Stomach (tissue), 9 donors: Measurements from ENCODE around the gene SLC22A14. TPM values are rescaled to one million over a fixed set of nuclear protein-coding genes. Genes with fewer than 3 reads are reported as not detected.
"Not testable (repeated sequence)": the region's sequence is repeated elsewhere in the genome, so short reads cannot be mapped to it uniquely, and the experiment has no call there.

Experiments used
- DNase-seq, 2 donors: peaks; one replicate each; pipeline versions ENCODE4 v3.0.0 to v3.0.0-alpha.2; 2013 to 2019
- H3K27ac ChIP-seq, 5 donors: fragments of 200-600 bp in 4 of 5; sonication (generic) in 4 of 5; one replicate each; pipeline ENCODE4 v1.5.1; 2013 to 2019; ENCODE audit warnings: mild to moderate bottlenecking in 1 of 5, moderate library complexity in 1 of 5
- H3K27me3 ChIP-seq, 3 donors: fragments of 200-600 bp; sonication (generic); one replicate each; pipeline ENCODE4 v1.5.1; 2017 to 2019; ENCODE audit warnings: mixed run types in 1 of 3
- H3K36me3 ChIP-seq, 4 donors: fragments of 200-600 bp; sonication (generic); 1 replicate in 3 of 4; 2 replicates in 1 of 4; pipeline ENCODE4 v1.5.1; 2016 to 2019
- H3K4me1 ChIP-seq, 4 donors: fragments of 200-600 bp; sonication (generic); one replicate each; pipeline ENCODE4 v1.5.1; 2016 to 2019
- H3K4me3 ChIP-seq, 4 donors: fragments of 200-600 bp; sonication (generic) in 3 of 4; one replicate each; pipeline ENCODE4 v1.5.1; 2016 to 2019; ENCODE audit warnings: mild to moderate bottlenecking in 1 of 4
- H3K9me3 ChIP-seq, 4 donors: fragments of 200-600 bp; sonication (generic); one replicate each; pipeline ENCODE4 v1.5.1; 2016 to 2019
- EP300 ChIP-seq: sonication (generic); formaldehyde crosslinking; IDR thresholded peaks from one replicate; pipeline ENCODE4 v1.6.1; 2017; ENCODE audit warnings: antibody characterized with exemption
- POLR2A ChIP-seq, 4 donors: fragments of 450-650 bp; IDR thresholded peaks; one replicate each; pipeline ENCODE4 v1.6.1; 2016; ENCODE audit warnings: antibody characterized with exemption in 4 of 4, control low read depth in 2 of 4, mild to moderate bottlenecking in 1 of 4, moderate library complexity in 1 of 4
- POLR2AphosphoS5 ChIP-seq, 3 donors: sonication (generic); formaldehyde crosslinking; IDR thresholded peaks; one replicate each; pipeline ENCODE4 v1.6.1; 2016; ENCODE audit warnings: antibody characterized with exemption in 3 of 3
- WGBS, 5 donors: extraction: QIAGEN DNeasy Blood & Tissue Kit in 3 of 5; methylation state at CpG; one replicate each; pipeline versions ENCODE4 v1.1.5 to v1.1.7; 2013 to 2018; 5-methylcytosine and 5-hydroxymethylcytosine counted together
- intact Hi-C: fragments of 100-400 bp; cut with DNase I; formaldehyde crosslinking; loops from one replicate; pipeline ENCODE4 v1.15.1; 2023; ENCODE audit warnings: low total_unique reads
- polyA plus RNA-seq, 3 donors: library from polyadenylated mRNA; stranded (reverse); fragments of 200-250 nt; gene quantifications; one replicate each; pipeline ENCODE4 v1.2.3, GENCODE V29; 2013
- total RNA-seq, 5 donors: library from RNA; depleted of rRNA; stranded (reverse); fragments of >200 nt; gene quantifications; one replicate each; pipeline versions ENCODE4 v1.1.0 to v1.2.3, GENCODE V29; 2014 to 2016
- TF ChIP-seq, protein P1 (sequence below), 7 experiments: fragments of 450-650 bp in 4 of 7; fragments of 200-600 bp in 3 of 7; sonication (generic) in 3 of 7; IDR thresholded peaks; one replicate each; pipeline ENCODE4 v1.5.1; 2016 to 2019; ENCODE audit warnings: antibody characterized with exemption in 7 of 7, control low read depth in 2 of 7, mild to moderate bottlenecking in 1 of 7
- donor health status: healthy with polysubstance abuse.
- donor health status: Bipolar disorder and iron deficiency.
- donor health status: healthy.

Gene SLC22A14
- total and polyA plus RNA-seq, 8 donors, result 0.08 to 0.31 TPM; not detected in 6

DNA sequence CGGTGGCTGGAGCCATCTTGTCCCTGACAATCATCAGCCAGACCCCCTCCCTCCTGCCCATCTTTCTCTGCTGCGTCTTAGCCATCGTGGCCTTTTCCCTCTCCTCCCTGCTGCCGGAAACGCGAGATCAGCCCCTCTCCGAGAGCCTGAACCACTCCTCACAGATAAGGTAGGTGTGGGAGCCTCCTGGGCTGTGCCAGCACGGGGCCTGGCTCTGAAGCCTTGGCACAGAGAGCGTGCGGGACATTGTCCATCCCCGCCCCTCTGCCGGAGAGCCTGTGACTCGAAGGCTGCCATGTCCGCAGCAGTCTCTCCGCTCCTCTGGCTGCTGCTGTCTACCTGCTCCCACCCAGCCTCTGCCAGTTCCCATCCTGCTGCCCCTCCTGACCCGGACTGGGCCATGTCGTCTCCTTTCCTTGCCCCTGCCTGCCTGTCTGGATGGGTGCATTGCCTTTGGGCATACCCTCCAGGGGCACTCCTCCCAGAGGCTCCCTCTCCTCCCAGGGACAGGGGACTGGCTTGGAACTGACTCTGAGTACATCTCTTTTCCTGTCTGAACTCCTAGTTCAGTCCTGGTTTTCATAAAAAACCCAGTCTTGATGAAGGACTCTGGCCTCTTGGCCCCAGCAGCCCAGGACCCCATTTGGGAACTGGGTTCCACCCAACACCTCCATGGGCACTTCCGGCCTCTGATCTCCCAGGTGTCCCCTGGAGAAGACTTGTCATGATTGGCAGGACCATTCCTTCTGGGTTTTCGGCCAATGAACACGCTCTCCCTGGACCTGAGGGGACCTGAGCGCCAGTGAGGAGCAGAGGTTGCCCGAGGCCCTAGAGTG is 34.5 kb downstream of the SLC22A14 start:
- no peak for TF ChIP-seq POLR2AphosphoS5 (IDR thresholded peaks at IDR 0.05)
- TF ChIP-seq, protein P1, sequence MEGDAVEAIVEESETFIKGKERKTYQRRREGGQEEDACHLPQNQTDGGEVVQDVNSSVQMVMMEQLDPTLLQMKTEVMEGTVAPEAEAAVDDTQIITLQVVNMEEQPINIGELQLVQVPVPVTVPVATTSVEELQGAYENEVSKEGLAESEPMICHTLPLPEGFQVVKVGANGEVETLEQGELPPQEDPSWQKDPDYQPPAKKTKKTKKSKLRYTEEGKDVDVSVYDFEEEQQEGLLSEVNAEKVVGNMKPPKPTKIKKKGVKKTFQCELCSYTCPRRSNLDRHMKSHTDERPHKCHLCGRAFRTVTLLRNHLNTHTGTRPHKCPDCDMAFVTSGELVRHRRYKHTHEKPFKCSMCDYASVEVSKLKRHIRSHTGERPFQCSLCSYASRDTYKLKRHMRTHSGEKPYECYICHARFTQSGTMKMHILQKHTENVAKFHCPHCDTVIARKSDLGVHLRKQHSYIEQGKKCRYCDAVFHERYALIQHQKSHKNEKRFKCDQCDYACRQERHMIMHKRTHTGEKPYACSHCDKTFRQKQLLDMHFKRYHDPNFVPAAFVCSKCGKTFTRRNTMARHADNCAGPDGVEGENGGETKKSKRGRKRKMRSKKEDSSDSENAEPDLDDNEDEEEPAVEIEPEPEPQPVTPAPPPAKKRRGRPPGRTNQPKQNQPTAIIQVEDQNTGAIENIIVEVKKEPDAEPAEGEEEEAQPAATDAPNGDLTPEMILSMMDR (IDR thresholded peaks at IDR 0.05), result no peak
- TF ChIP-seq EP300, result no peak
- TF ChIP-seq POLR2A (IDR thresholded peaks at IDR 0.05), result no peak
- Histone ChIP-seq H3K36me3 (no peaks in the 10 kb centered on the region), H3K27me3 (no peaks in the 10 kb centered on the region), H3K4me3 (no peak overlapping the region), H3K9me3 (no peaks in the 10 kb centered on the region), H3K4me1 (no peaks in the 10 kb centered on the region), H3K27ac (no peak overlapping the region)
- intact Hi-C loops, result no loop called here
- 62 to 73% (median 70%) methylated on average over 22 of the region's 22 CpGs for WGBS, 5 donors
- DNase-seq, result no peak

GRCh38 chr3:38317192-38317759 is 35.2 kb downstream of the SLC22A14 start:
- Histone ChIP-seq H3K36me3 (no peaks in the 10 kb centered on the region), H3K4me3 (no peak overlapping the region), H3K27me3 (no peaks in the 10 kb centered on the region), H3K9me3 (no peaks in the 10 kb centered on the region), H3K27ac (no peak overlapping the region), H3K4me1 (no peaks in the 10 kb centered on the region)
- intact Hi-C loops, result no loop called here
- no peak for DNase-seq
- TF ChIP-seq, protein P1 (IDR thresholded peaks at IDR 0.05), result no peak
- no peak for TF ChIP-seq EP300
- TF ChIP-seq POLR2AphosphoS5 (IDR thresholded peaks at IDR 0.05), result no peak
- no peak for TF ChIP-seq POLR2A (IDR thresholded peaks at IDR 0.05)
- 78 to 88% (median 83%) methylated on average over 7 of the region's 7 CpGs for WGBS, 5 donors

DNA sequence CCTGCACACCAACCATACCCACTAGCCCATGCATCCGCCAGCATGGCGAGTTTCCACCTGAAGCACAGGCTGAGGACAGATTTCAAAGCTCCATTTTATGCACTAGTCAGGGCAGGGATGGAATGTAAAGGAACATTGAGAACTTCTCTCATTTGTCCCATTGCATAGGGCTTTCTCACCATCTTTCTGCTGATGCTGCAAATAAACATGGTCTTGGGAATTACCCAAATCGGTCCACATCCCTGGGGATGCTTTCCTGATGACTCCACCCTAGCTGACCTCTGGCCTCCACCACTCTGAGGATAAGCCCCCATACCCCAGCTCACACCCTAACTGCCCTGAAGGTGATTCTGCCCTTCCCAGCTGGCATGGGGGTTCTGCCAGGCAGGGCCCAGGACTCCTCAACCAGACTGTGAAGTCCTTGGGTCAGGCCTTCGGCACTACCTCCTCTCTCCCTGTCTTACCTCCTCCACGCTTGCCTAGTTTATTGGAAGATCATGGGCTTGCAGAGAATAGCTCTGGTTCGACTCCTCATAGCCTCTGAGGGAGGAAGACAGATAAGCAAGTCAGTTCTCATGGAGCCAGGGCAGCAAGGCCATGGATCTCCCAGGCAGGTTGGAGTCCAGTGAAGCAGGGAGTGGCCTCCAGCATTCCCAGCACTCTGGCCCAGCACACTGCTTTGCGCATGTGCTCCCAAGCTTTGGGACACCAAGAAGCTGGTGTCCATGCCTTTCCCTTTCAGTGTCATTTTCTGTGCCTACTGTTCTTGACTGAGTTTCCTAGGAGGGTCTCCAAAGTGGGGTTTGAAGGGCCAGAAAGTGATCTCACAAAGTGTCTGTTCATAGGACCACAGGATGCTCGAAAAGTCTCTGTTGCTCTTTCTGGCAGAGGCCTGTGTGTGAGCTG is 36.9 kb downstream of the SLC22A14 start:
- Histone ChIP-seq H3K27me3 (no peaks in the 10 kb centered on the region), H3K27ac (no peak overlapping the region), H3K4me1 (no peaks in the 10 kb centered on the region), H3K4me3 (no peak overlapping the region), H3K36me3 (no peaks in the 10 kb centered on the region), H3K9me3 (no peaks in the 10 kb centered on the region)
- 89 to 94% (median 90%) methylated on average over 8 of the region's 8 CpGs for WGBS, 5 donors
- no peak for DNase-seq
- no peak for TF ChIP-seq EP300
- TF ChIP-seq POLR2AphosphoS5 (IDR thresholded peaks at IDR 0.05), result no peak
- TF ChIP-seq, protein P1 (IDR thresholded peaks at IDR 0.05), result no peak
- TF ChIP-seq POLR2A (IDR thresholded peaks at IDR 0.05), result no peak
- intact Hi-C loops, result no loop called here

DNA sequence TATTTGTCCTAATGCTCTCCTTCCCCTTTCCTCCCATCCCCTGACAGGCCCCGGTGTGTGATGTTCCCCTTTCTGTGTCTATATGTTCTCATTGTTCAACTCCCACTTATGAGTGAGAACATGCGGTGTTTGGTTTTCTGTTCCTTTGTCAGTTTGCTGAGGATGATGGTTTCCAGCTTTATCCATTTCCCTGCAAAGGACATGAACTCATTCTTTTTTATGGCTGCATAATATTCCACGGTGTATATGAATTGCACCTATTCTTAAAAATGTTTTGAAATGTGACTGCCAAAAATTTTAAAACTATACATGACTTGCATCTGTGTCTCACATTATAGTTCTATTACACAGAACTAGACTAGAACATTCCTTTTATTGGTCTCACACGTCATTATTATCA is 38.5 kb downstream of the SLC22A14 start:
- H3K9me3 ChIP-seq, H3K27me3 ChIP-seq, H3K4me3 ChIP-seq, H3K36me3 ChIP-seq, H3K27ac ChIP-seq, H3K4me1 ChIP-seq, DNase-seq, intact Hi-C loops: not testable (repeated sequence)
- 88 to 96% (median 94%) methylated on average over 4 of the region's 4 CpGs for WGBS, 5 donors
